Loucy (cell line): ENCODE measurements around the gene SAMD4A.

Experiments used
- H2AFZ ChIP-seq: fragments of 200-600 bp; sonication (generic); 2 replicates; pipeline ENCODE4 v1.6.0; 2016; ENCODE audit warnings: antibody characterized with exemption, mild to moderate bottlenecking, low read length, moderate library complexity
- H3F3A ChIP-seq: fragments of 200-600 bp; 2 replicates; pipeline ENCODE4 v1.6.0; 2016; ENCODE audit warnings: antibody characterized with exemption, low read depth, mild to moderate bottlenecking
- H3K27me3 ChIP-seq: fragments of 200-600 bp; sonication (generic); 2 replicates; pipeline ENCODE4 v1.6.1; 2014; ENCODE audit warnings: low read length, mild to moderate bottlenecking; ENCODE audit not compliant: insufficient read depth, poor library complexity, severe bottlenecking
- H3K36me3 ChIP-seq: fragments of 200-600 bp; sonication (generic); 2 replicates; pipeline ENCODE4 v1.6.1; 2016; ENCODE audit warnings: low read length; ENCODE audit not compliant: insufficient read depth
- H3K4me1 ChIP-seq: fragments of 200-600 bp; sonication (generic); 2 replicates; pipeline ENCODE4 v1.5.1; 2014; ENCODE audit warnings: low read length, mild to moderate bottlenecking; ENCODE audit not compliant: insufficient read depth, poor library complexity, severe bottlenecking
- H3K4me2 ChIP-seq: fragments of 200-600 bp; sonication (generic); 2 replicates; pipeline ENCODE4 v1.6.0; 2014; ENCODE audit warnings: antibody characterized with exemption, low read length, low read depth, mild to moderate bottlenecking; ENCODE audit not compliant: poor library complexity, severe bottlenecking
- H3K4me3 ChIP-seq: fragments of 200-600 bp; sonication (generic); 2 replicates; pipeline ENCODE4 v1.5.1; 2014; ENCODE audit warnings: low read length, mild to moderate bottlenecking, mixed read lengths; ENCODE audit not compliant: poor library complexity, severe bottlenecking
- H3K79me2 ChIP-seq: fragments of 200-600 bp; sonication (generic); 2 replicates; pipeline ENCODE4 v1.6.1; 2014; ENCODE audit warnings: low read length; ENCODE audit not compliant: insufficient read depth
- H3K9ac ChIP-seq: fragments of 200-600 bp; sonication (generic); 2 replicates; pipeline ENCODE4 v1.6.0; 2014; ENCODE audit warnings: mild to moderate bottlenecking, low read depth, low read length, moderate library complexity; ENCODE audit not compliant: poor library complexity, severe bottlenecking
- H3K9me2 ChIP-seq: fragments of 200-600 bp; sonication (generic); replicated peaks from 2 replicates; pipeline ENCODE4 v1.6.1; 2016; ENCODE audit warnings: low read depth, low read length, mixed read lengths
- H3K9me3 ChIP-seq: fragments of 200-600 bp; sonication (generic); 2 replicates; pipeline ENCODE4 v1.6.1; 2014; ENCODE audit warnings: mild to moderate bottlenecking, antibody characterized with exemption, low read length, low read depth; ENCODE audit not compliant: insufficient read depth
- H4K20me1 ChIP-seq: fragments of 200-600 bp; sonication (generic); 2 replicates; pipeline ENCODE4 v1.6.0; 2014; ENCODE audit warnings: antibody characterized with exemption, low read length, mild to moderate bottlenecking; ENCODE audit not compliant: insufficient read depth, poor library complexity, severe bottlenecking
- CTCF ChIP-seq: fragments of 200-600 bp; sonication (generic); conservative IDR thresholded peaks from 2 replicates; pipeline ENCODE4 v1.5.1; 2014; ENCODE audit warnings: mild to moderate bottlenecking, antibody characterized with exemption, low read length
- EZH2phosphoT487 ChIP-seq: fragments of 200-600 bp; IDR thresholded peaks from 2 replicates; pipeline ENCODE4 v1.6.1; 2018; ENCODE audit warnings: antibody characterized with exemption, mild to moderate bottlenecking, moderate library complexity, borderline replicate concordance

Gene SAMD4A

DNA sequence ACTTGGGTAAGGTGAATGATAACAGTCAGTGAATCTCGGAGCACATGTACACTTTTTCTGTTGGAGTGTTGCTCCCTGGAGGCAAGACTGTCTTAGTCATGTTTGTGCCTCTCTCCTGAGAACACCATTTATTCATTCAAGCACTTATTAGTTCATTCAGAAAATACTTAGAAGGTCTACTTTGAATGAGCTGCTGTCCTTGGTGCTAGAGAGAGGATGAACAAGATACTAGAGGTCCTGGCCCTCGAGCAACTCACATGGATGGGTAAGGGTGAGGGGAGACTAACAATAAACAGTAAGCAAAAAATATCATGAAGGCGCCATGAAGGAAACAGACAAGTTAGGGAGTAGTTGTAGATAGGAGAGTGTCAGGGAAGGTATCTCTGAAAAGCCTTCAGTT, 17.1 kb upstream of the SAMD4A start:
- H3K36me3 ChIP-seq, result no peaks in the 10 kb centered on the region
- no peaks in the 10 kb centered on the region for H3F3A ChIP-seq
- no peak overlapping the region for H3K4me3 ChIP-seq
- H2AFZ ChIP-seq, result no peak overlapping the region
- H3K27me3 ChIP-seq, result no peaks in the 10 kb centered on the region
- H3K4me2 ChIP-seq, result no peak overlapping the region
- no peak overlapping the region for H3K9ac ChIP-seq
- no peaks in the 10 kb centered on the region for H3K9me2 ChIP-seq
- H3K79me2 ChIP-seq, result no peaks in the 10 kb centered on the region
- no peaks in the 10 kb centered on the region for H3K9me3 ChIP-seq
- no peaks in the 10 kb centered on the region for H3K4me1 ChIP-seq
- TF ChIP-seq EZH2phosphoT487 (no peak), CTCF (no peak)
- H4K20me1 ChIP-seq, result no peaks in the 10 kb centered on the region

DNA sequence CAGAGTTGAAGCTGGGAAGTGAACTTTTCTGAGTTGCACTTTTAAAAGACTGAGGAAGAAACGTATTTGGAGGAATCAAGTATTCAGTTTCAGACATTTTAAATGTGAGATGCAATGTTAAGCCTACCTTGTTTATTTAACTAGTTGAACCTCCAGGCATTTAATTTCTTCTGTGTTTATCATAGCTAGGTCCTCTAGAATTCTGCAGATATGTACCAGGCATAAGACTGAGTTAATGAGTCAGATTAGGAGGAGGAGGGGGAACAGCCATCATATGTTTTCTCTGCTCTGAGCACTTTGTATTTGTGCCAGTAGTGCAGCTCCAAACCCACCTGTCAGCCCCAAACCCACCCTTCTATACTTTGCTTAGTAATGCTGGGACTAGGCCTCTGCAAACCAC, 16.4 kb upstream of the SAMD4A start:
- H3K9ac ChIP-seq, result no peak overlapping the region
- H3K9me2 ChIP-seq, result no peaks in the 10 kb centered on the region
- H3K79me2 ChIP-seq, result no peaks in the 10 kb centered on the region
- TF ChIP-seq CTCF (no peak), EZH2phosphoT487 (no peak)
- H3F3A ChIP-seq, result no peaks in the 10 kb centered on the region
- H3K27me3 ChIP-seq, result no peaks in the 10 kb centered on the region
- H3K9me3 ChIP-seq, result no peaks in the 10 kb centered on the region
- no peak overlapping the region for H3K4me3 ChIP-seq
- no peaks in the 10 kb centered on the region for H3K4me1 ChIP-seq
- H2AFZ ChIP-seq, result no peak overlapping the region
- H3K4me2 ChIP-seq, result no peak overlapping the region
- H4K20me1 ChIP-seq, result no peaks in the 10 kb centered on the region
- no peaks in the 10 kb centered on the region for H3K36me3 ChIP-seq

DNA sequence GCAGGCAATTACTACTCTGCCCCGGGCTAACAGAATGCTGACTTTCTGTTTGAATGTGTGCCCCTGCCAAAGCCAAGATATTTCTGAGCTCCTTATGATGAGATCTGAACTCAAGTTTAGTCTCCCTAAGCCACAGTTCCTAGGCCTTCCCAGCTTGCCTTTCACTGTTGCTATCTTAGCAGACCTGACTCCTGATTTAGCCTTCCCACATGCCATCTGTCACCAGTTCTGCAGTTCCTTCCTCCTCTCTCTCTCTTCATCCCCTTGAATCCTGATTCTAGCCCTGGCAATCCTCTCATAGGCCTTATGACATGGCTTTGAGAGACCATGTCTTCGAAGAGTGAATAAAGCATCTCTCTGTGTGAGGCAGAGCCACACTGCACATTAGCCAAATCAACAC, 12.5 kb upstream of the SAMD4A start:
- Histone ChIP-seq H3K27me3 (no peaks in the 10 kb centered on the region), H2AFZ (no peak overlapping the region)
- TF ChIP-seq CTCF (no peak), EZH2phosphoT487 (no peak)

More for the DNA sequence above, 12.5 kb upstream of the SAMD4A start:
- no peaks in the 10 kb centered on the region for H3K9me2 ChIP-seq
- no peaks in the 10 kb centered on the region for H4K20me1 ChIP-seq
- H3K4me2 ChIP-seq, result no peak overlapping the region
- H3K4me3 ChIP-seq, result no peak overlapping the region
- H3K4me1 ChIP-seq, result no peaks in the 10 kb centered on the region
- H3K9me3 ChIP-seq, result no peaks in the 10 kb centered on the region
- no peaks in the 10 kb centered on the region for H3K36me3 ChIP-seq
- H3K9ac ChIP-seq, result no peak overlapping the region
- no peaks in the 10 kb centered on the region for H3F3A ChIP-seq
- H3K79me2 ChIP-seq, result no peaks in the 10 kb centered on the region
